Gastroesophageal sphincter (tissue), 4 donors: ENCODE measurements around the gene STX7. TPM values are rescaled to one million over a fixed set of nuclear protein-coding genes. Genes with fewer than 3 reads are reported as not detected.
A peak's percentile ranks its signal among the peaks of the same experiment; 100 is the strongest.

Experiments used
- ATAC-seq: fragments of 150-250 bp; one replicate; pipeline ENCODE4 v1.9.1; 2016; ENCODE audit warnings: mild to moderate bottlenecking, moderate library complexity
- H3K27ac ChIP-seq, 4 donors: fragments of 200-600 bp; sonication (generic) in 3 of 4; 1 replicate in 3 of 4; 2 replicates in 1 of 4; pipeline ENCODE4 v1.5.1; 2016 to 2019
- H3K27me3 ChIP-seq: fragments of 200-600 bp; sonication (generic); one replicate; pipeline ENCODE4 v1.5.1; 2019
- H3K36me3 ChIP-seq, 2 donors: fragments of 200-600 bp; sonication (generic); one replicate each; pipeline ENCODE4 v1.5.1; 2019; ENCODE audit warnings: control low read depth in 1 of 2
- H3K4me1 ChIP-seq, 3 donors: fragments of 200-600 bp; sonication (generic); 1 replicate in 2 of 3; 2 replicates in 1 of 3; pipeline ENCODE4 v1.5.1; 2016 to 2019; ENCODE audit warnings: control low read depth in 2 of 3
- H3K4me3 ChIP-seq, 2 donors: fragments of 200-600 bp; sonication (generic); one replicate each; pipeline ENCODE4 v1.5.1; 2019; ENCODE audit warnings: mild to moderate bottlenecking in 1 of 2, moderate library complexity in 1 of 2
- H3K9me3 ChIP-seq, 3 donors: fragments of 200-600 bp; sonication (generic); one replicate each; pipeline ENCODE4 v1.5.1; 2017 to 2019; ENCODE audit warnings: control low read depth in 2 of 3
- EP300 ChIP-seq: sonication (generic); formaldehyde crosslinking; IDR thresholded peaks from one replicate; pipeline ENCODE4 v1.6.1; 2017; ENCODE audit warnings: antibody characterized with exemption, mild to moderate bottlenecking
- POLR2A ChIP-seq, 2 donors: fragments of 450-650 bp; IDR thresholded peaks; one replicate each; pipeline ENCODE4 v1.6.1; 2017; ENCODE audit warnings: antibody characterized with exemption in 2 of 2, mild to moderate bottlenecking in 2 of 2, moderate library complexity in 1 of 2
- POLR2AphosphoS5 ChIP-seq: sonication (generic); formaldehyde crosslinking; IDR thresholded peaks from one replicate; pipeline ENCODE4 v1.6.1; 2017; ENCODE audit warnings: antibody characterized with exemption
- WGBS, 2 donors: methylation state at CpG; one replicate each; pipeline ENCODE4 v1.1.5; 2018; ENCODE audit warnings: low coverage in 1 of 2; 5-methylcytosine and 5-hydroxymethylcytosine counted together
- total RNA-seq, 4 donors: library from RNA; depleted of rRNA; stranded (reverse); fragments of >200 nt; gene quantifications; one replicate each; pipeline ENCODE4 v1.1.0, GENCODE V29; 2016
- TF ChIP-seq, protein P1 (sequence below), 4 experiments: fragments of 200-600 bp in 2 of 4; fragments of 450-650 bp in 2 of 4; sonication (generic) in 1 of 4; IDR thresholded peaks; one replicate each; pipeline ENCODE4 v1.5.1; 2017 to 2019; ENCODE audit warnings: antibody characterized with exemption in 4 of 4, mild to moderate bottlenecking in 2 of 4, moderate library complexity in 2 of 4

Gene STX7
- total RNA-seq, 4 donors from 2014 or later = 59.5 to 102 (median 65.3) TPM

- Histone ChIP-seq H3K9me3 (no peaks in the 10 kb centered on the region), H3K36me3 (no peaks in the 10 kb centered on the region), H3K4me1 (no peaks in the 10 kb centered on the region), H3K4me3 (no peak overlapping the region), H3K27ac (no peak overlapping the region), H3K27me3 (no peaks in the 10 kb centered on the region)
- WGBS, 2 donors = 83 to 84% methylated on average over 3 to 4 of the region's 4 CpGs
- no peak for ATAC-seq
- TF ChIP-seq, protein P1, sequence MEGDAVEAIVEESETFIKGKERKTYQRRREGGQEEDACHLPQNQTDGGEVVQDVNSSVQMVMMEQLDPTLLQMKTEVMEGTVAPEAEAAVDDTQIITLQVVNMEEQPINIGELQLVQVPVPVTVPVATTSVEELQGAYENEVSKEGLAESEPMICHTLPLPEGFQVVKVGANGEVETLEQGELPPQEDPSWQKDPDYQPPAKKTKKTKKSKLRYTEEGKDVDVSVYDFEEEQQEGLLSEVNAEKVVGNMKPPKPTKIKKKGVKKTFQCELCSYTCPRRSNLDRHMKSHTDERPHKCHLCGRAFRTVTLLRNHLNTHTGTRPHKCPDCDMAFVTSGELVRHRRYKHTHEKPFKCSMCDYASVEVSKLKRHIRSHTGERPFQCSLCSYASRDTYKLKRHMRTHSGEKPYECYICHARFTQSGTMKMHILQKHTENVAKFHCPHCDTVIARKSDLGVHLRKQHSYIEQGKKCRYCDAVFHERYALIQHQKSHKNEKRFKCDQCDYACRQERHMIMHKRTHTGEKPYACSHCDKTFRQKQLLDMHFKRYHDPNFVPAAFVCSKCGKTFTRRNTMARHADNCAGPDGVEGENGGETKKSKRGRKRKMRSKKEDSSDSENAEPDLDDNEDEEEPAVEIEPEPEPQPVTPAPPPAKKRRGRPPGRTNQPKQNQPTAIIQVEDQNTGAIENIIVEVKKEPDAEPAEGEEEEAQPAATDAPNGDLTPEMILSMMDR (IDR thresholded peaks at IDR 0.05) = no peak
- TF ChIP-seq EP300 = no peak
- TF ChIP-seq POLR2A (IDR thresholded peaks at IDR 0.05) = no peak
- no peak for TF ChIP-seq POLR2AphosphoS5
These were observed 101.6 kb downstream of the STX7 start for GRCh38 chr6:132411296-132411695.

GRCh38 chr6:132410830-132411229 is 102.1 kb downstream of the STX7 start:
- no peak for TF ChIP-seq EP300
- TF ChIP-seq POLR2A (IDR thresholded peaks at IDR 0.05) = no peak
- TF ChIP-seq POLR2AphosphoS5 = no peak
- TF ChIP-seq, protein P1 (IDR thresholded peaks at IDR 0.05) = no peak
- Histone ChIP-seq H3K4me1 (peaks cover 0 to 4% (median 0%) of the 10 kb centered on the region in 3 donors), H3K36me3 (no peaks in the 10 kb centered on the region), H3K27me3 (no peaks in the 10 kb centered on the region), H3K9me3 (no peaks in the 10 kb centered on the region), H3K4me3 (no peak overlapping the region), H3K27ac (no peak overlapping the region)
- ATAC-seq = no peak
- 75 to 89% methylated on average over 3 of the region's 3 CpGs for WGBS, 2 donors

- Histone ChIP-seq H3K9me3 (no peaks in the 10 kb centered on the region), H3K36me3 (no peaks in the 10 kb centered on the region), H3K27me3 (peaks cover 20% of the 10 kb centered on the region), H3K4me3 (no peak overlapping the region), H3K27ac (peak overlapping the region in 2 of 4 donors; percentile 20 to 85), H3K4me1 (peaks cover 0 to 42% (median 7%) of the 10 kb centered on the region in 3 donors)
- no peak for ATAC-seq
- WGBS, 2 donors = 23 to 26% methylated on average over 2 of the region's 2 CpGs
- TF ChIP-seq, protein P1 (IDR thresholded peaks at IDR 0.05) = no peak
- TF ChIP-seq POLR2A (IDR thresholded peaks at IDR 0.05) = no peak
- no peak for TF ChIP-seq POLR2AphosphoS5
- TF ChIP-seq EP300 = no peak
These were observed 107.6 kb downstream of the STX7 start for GRCh38 chr6:132405143-132405915.

- no peaks in the 10 kb centered on the region for H3K36me3 ChIP-seq
- no peak overlapping the region for H3K4me3 ChIP-seq
- H3K27ac ChIP-seq = peak overlapping the region in 2 of 4 donors; percentile 20 to 85
- ATAC-seq = no peak
- H3K9me3 ChIP-seq = no peaks in the 10 kb centered on the region
- TF ChIP-seq EP300 (no peak), POLR2A (IDR thresholded peaks at IDR 0.05) (no peak), POLR2AphosphoS5 (no peak)
- TF ChIP-seq, protein P1 (IDR thresholded peaks at IDR 0.05) = no peak
- H3K4me1 ChIP-seq = peaks cover 0 to 42% (median 7%) of the 10 kb centered on the region in 3 donors
- WGBS, 2 donors = 22 to 50% methylated on average over 3 of the region's 3 CpGs
- H3K27me3 ChIP-seq = peaks cover 20% of the 10 kb centered on the region
These were observed 108.2 kb downstream of the STX7 start for GRCh38 chr6:132404736-132405135.

GRCh38 chr6:132404330-132404729 is 108.6 kb downstream of the STX7 start:
- Histone ChIP-seq H3K4me1 (peaks cover 0 to 42% (median 7%) of the 10 kb centered on the region in 3 donors), H3K4me3 (no peak overlapping the region), H3K36me3 (no peaks in the 10 kb centered on the region), H3K27ac (peak overlapping the region in 1 of 4 donors; percentile 85), H3K9me3 (no peaks in the 10 kb centered on the region), H3K27me3 (peaks cover 20% of the 10 kb centered on the region)
- no peak for ATAC-seq
- no peak for TF ChIP-seq POLR2AphosphoS5
- no peak for TF ChIP-seq POLR2A (IDR thresholded peaks at IDR 0.05)
- no peak for TF ChIP-seq EP300
- TF ChIP-seq, protein P1 (IDR thresholded peaks at IDR 0.05) = no peak
- 48 to 61% methylated on average over 2 of the region's 2 CpGs for WGBS, 2 donors
